ENCODE data around the gene ZFTA. TPM values are rescaled to one million over a fixed set of nuclear protein-coding genes. Genes with fewer than 3 reads are reported as not detected.

Gene ZFTA
- total RNA-seq, 2 experiments from 2014 or later = 4.5 to 5.6 TPM

DNA sequence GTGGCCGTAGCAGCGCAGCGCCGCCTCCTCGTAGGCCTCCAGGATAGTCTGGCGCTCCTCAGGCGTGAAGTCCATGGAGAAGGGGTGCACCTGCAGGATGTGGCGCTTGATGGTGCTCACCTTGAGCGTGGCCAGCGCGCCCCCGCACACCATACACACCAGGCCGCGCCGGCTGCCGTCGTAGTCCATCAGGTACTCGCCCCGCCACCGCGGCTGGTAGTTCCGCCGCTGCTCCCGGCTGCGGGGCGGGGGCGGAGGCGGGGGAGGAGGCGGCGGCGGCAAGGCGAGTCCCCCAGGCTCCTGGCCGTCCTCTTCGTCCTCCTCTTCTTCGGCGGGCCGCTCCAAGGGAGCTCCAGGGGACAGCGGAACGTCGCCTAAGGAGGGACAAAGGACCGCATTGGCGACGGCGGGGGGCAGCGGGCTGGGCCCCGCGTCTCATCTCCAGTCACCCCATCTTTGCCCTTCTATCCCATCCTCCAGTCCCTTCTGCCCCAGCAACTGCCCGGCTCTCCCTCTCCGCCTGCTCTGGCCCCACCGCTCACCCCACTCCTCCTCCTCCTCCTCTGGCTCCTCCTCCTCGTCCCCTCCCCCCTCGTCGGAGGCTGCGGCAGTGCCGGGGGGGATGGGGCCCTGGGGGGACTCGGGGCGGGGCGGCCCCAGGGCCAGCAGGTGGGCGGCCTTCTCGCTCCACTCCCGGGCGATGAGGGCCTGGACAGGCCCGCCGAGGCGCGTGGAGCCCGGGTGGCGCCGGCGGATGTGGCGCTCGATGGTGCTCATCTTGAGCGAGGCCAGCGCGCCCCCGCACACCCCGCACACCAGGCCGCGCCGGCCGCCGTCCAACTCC lies 4.9 kb downstream of the ZFTA start:
- Mint-ChIP-seq H3K9me3 (ENCODE audit: insufficient read depth) (no peaks in the 10 kb centered on the region), H3K27me3 (ENCODE audit: low read depth) (no peaks in the 10 kb centered on the region), H3K27ac (no peak overlapping the region), H3K4me1 (ENCODE audit: low read depth) (peaks cover 14% of the 10 kb centered on the region), H3K4me3 (no peak overlapping the region), H3K36me3 (ENCODE audit: low read depth) (peaks cover 4% of the 10 kb centered on the region)
- POLR2A ChIA-PET = no interaction called here
- DNase-seq (no peak), ATAC-seq (no peak)
- CTCF ChIA-PET = no interaction called here

DNA sequence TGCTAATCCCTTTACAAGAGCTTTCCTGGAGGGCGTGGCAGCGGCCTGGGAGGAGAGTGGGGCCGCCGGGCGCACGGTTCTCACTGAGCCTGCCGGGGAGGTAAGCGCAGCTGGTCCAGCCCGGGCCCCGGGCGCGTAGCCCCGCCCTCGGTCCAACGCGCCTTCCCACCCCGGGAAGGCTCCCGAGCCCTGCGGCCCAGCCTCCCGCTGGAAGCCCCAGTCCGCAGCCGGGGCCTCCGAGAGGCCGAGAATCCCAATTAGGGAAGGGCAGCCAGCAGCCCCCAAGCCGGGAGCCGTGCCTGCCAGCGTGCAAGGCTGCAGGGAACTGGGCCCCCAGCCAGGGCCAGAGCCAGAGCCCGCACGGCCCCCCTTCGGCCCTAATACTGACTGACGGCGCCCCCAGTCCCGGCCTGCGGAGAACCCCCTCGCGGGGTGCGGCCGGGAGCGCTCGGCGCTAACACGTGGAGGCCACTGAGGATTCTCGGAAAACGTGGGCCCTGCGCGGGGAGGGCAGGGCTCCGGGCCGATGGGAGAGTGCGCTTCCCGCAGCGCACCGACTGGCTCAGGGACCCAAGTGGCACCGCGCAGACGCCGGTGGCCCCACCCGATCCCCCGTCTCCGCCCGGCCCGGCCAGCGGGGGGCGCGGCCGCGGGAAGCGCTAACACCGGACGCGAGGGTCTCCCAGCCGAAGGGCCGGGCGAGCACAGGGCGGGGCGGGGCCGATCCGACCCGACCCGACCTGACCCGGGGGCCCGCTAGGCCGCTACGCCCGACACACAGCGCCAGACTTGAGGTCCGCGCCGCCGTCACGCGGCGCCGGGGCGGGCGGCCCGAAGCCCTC lies 5.7 kb downstream of the ZFTA start:
- Mint-ChIP-seq H3K27me3 (ENCODE audit: low read depth) (no peaks in the 10 kb centered on the region), H3K4me3 (no peak overlapping the region), H3K27ac (no peak overlapping the region), H3K36me3 (ENCODE audit: low read depth) (peaks cover 10% of the 10 kb centered on the region), H3K9me3 (ENCODE audit: insufficient read depth) (no peaks in the 10 kb centered on the region), H3K4me1 (ENCODE audit: low read depth) (peaks cover 14% of the 10 kb centered on the region)
- ChIA-PET CTCF (no interaction called here), POLR2A (no interaction called here)
- ATAC-seq = no peak
- DNase-seq = no peak

- Mint-ChIP-seq H3K36me3 (ENCODE audit: low read depth) (peaks cover 13% of the 10 kb centered on the region), H3K9me3 (ENCODE audit: insufficient read depth) (no peaks in the 10 kb centered on the region), H3K4me1 (ENCODE audit: low read depth) (peaks cover 6% of the 10 kb centered on the region), H3K27me3 (ENCODE audit: low read depth) (no peaks in the 10 kb centered on the region), H3K27ac (no peak overlapping the region), H3K4me3 (no peak overlapping the region)
- no peak for ATAC-seq
- POLR2A ChIA-PET = no interaction called here
- no peak for DNase-seq
- CTCF ChIA-PET = no interaction called here
Observed at GRCh38 chr11:63761931-63762653, 6.5 kb downstream of the ZFTA start.

DNA sequence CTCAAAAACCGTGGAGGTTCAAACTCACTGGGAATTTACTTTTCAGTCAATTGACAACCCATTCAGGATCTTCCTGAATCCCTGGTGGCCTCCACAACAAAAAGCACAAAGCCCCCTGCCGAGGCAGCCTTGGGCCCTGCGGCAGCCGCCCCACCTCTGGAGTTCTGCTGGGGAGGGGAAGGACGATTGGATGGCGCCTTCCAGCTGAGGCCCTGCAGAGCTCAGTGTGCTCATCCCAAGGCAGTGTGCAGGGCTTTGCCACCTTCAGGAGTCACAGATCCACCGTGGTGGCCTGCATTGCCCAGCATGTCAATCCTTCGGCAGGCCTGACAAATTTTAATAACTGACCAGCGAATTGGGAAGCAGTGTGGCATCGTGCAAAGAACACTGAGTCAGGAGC lies 7.4 kb downstream of the ZFTA start:
- Mint-ChIP-seq H3K27ac (no peak overlapping the region), H3K4me1 (ENCODE audit: low read depth) (no peaks in the 10 kb centered on the region), H3K4me3 (no peak overlapping the region), H3K36me3 (ENCODE audit: low read depth) (peaks cover 16% of the 10 kb centered on the region), H3K9me3 (ENCODE audit: insufficient read depth) (no peaks in the 10 kb centered on the region), H3K27me3 (ENCODE audit: low read depth) (no peaks in the 10 kb centered on the region)
- DNase-seq (no peak), ATAC-seq (no peak)
- ChIA-PET CTCF (interaction anchor here (1.2 kb wide), 1 partner anchor 23 kb away, joined by 3 read pairs; no protein-coding TSS in a partner anchor), POLR2A (no interaction called here)

DNA sequence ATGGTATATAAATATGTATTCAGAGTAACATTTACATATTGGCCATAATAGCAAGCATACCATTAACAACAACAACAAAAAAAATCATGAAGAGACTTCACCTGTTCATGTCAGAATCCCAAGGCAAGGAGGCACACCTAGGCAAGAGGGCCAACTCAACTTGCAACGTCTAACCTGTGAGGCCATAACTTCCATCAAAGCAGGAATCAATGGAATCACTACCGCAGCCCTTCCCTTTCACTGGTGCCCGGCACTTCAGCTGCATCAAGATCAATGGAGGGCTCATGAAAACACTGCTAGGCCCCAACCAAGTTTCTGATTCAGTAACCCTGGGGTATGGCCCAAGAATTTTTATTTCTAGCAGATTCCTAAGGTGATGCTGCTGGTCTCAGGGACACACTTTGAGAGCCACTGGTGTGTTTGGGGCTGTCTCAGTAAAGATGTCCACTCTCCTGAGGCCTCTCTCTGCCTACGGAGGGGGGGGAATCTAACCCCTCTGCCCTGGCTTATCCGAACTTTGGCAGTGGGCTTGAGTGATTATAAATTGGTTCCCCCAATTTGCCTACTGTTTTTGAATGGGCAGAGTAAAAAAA lies 8.0 kb downstream of the ZFTA start:
- no peak for ATAC-seq
- POLR2A ChIA-PET = no interaction called here

GRCh38 chr11:63756919-63757761 lies 11.4 kb downstream of the ZFTA start:
- ATAC-seq (no peak), DNase-seq (no peak)
- Mint-ChIP-seq H3K4me1 (ENCODE audit: low read depth) (no peaks in the 10 kb centered on the region), H3K9me3 (ENCODE audit: insufficient read depth) (no peaks in the 10 kb centered on the region), H3K27ac (no peak overlapping the region), H3K36me3 (ENCODE audit: low read depth) (peaks cover 31% of the 10 kb centered on the region), H3K4me3 (no peak overlapping the region), H3K27me3 (ENCODE audit: low read depth) (no peaks in the 10 kb centered on the region)
- ChIA-PET CTCF (interaction anchor here (1.1 to 1.2 kb wide), 2 partner anchors 9 to 10 kb away, joined by 4 read pairs; no protein-coding TSS in a partner anchor), POLR2A (interaction anchor here (0.7 kb wide), 1 partner anchor 142 kb away, joined by 4 read pairs; no protein-coding TSS in a partner anchor)

More for the DNA sequence above, 8.0 kb downstream of the ZFTA start:
- Mint-ChIP-seq H3K27me3 (ENCODE audit: low read depth) (no peaks in the 10 kb centered on the region), H3K4me3 (no peak overlapping the region), H3K4me1 (ENCODE audit: low read depth) (no peaks in the 10 kb centered on the region), H3K27ac (no peak overlapping the region), H3K9me3 (ENCODE audit: insufficient read depth) (no peaks in the 10 kb centered on the region), H3K36me3 (ENCODE audit: low read depth) (peaks cover 16% of the 10 kb centered on the region)
- DNase-seq = no peak
- CTCF ChIA-PET = interaction anchor here (1.2 kb wide), 1 partner anchor 22 kb away, joined by 3 read pairs; no protein-coding TSS in a partner anchor

- no peaks in the 10 kb centered on the region for H3K9me3 Mint-ChIP-seq (ENCODE audit: insufficient read depth)
- ATAC-seq = no peak
- POLR2A ChIA-PET = no interaction called here
Observed at GRCh38 chr11:63749624-63750023, 19.0 kb downstream of the ZFTA start.

DNA sequence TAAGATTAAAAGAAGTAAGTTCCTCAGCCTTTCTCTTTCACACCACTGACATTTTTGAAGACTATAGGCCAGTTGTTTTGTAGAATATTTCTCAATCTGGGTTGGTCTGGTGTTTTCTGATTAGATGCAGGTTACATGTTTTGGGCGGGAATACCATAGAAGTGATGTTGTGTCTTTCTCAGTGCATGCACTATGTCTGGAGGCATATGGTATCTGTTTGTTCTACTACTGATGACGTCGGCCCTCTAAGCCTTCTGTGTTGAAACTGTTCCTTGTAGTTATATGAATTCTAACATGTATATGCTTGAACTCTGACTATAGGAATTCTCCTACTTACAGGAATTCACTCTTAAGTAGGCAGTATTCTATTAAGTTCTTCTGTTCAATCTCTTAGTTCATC lies 21.6 kb downstream of the ZFTA start:
- no peaks in the 10 kb centered on the region for H3K9me3 Mint-ChIP-seq (ENCODE audit: insufficient read depth)
- H3K4me3 Mint-ChIP-seq = no peak overlapping the region
- H3K4me1 Mint-ChIP-seq (ENCODE audit: low read depth) = no peaks in the 10 kb centered on the region
- no peak overlapping the region for H3K27ac Mint-ChIP-seq
- ATAC-seq (no peak), DNase-seq (no peak)
- CTCF ChIA-PET = interaction anchor here (1.1 kb wide), 1 partner anchor 9 kb away, joined by 4 read pairs; no protein-coding TSS in a partner anchor
- H3K27me3 Mint-ChIP-seq (ENCODE audit: low read depth) = no peaks in the 10 kb centered on the region
- H3K36me3 Mint-ChIP-seq (ENCODE audit: low read depth) = peaks cover 13% of the 10 kb centered on the region
- POLR2A ChIA-PET = no interaction called here

More at GRCh38 chr11:63749624-63750023, 19.0 kb downstream of the ZFTA start:
- Mint-ChIP-seq H3K36me3 (ENCODE audit: low read depth) (peaks cover 28% of the 10 kb centered on the region), H3K4me3 (no peak overlapping the region), H3K27ac (no peak overlapping the region), H3K4me1 (ENCODE audit: low read depth) (no peaks in the 10 kb centered on the region), H3K27me3 (ENCODE audit: low read depth) (no peaks in the 10 kb centered on the region)
- DNase-seq = no peak
- CTCF ChIA-PET = interaction anchor here (1.6 kb wide), 1 partner anchor 11 kb away, joined by 6 read pairs; no protein-coding TSS in a partner anchor

GRCh38 chr11:63745304-63746170 lies 23.0 kb downstream of the ZFTA start:
- no peak overlapping the region for H3K4me3 Mint-ChIP-seq
- no peak for ATAC-seq
- no peaks in the 10 kb centered on the region for H3K9me3 Mint-ChIP-seq (ENCODE audit: insufficient read depth)
- ChIA-PET POLR2A (no interaction called here), CTCF (interaction anchor here (0.8 to 1.3 kb wide), 3 partner anchors 14 to 107 kb away, joined by 4 read pairs; partner anchors contain the start of gene RTN3)
- H3K4me1 Mint-ChIP-seq (ENCODE audit: low read depth) = no peaks in the 10 kb centered on the region
- H3K27ac Mint-ChIP-seq = no peak overlapping the region
- no peak for DNase-seq
- H3K36me3 Mint-ChIP-seq (ENCODE audit: low read depth) = peaks cover 5% of the 10 kb centered on the region
- no peaks in the 10 kb centered on the region for H3K27me3 Mint-ChIP-seq (ENCODE audit: low read depth)

DNA sequence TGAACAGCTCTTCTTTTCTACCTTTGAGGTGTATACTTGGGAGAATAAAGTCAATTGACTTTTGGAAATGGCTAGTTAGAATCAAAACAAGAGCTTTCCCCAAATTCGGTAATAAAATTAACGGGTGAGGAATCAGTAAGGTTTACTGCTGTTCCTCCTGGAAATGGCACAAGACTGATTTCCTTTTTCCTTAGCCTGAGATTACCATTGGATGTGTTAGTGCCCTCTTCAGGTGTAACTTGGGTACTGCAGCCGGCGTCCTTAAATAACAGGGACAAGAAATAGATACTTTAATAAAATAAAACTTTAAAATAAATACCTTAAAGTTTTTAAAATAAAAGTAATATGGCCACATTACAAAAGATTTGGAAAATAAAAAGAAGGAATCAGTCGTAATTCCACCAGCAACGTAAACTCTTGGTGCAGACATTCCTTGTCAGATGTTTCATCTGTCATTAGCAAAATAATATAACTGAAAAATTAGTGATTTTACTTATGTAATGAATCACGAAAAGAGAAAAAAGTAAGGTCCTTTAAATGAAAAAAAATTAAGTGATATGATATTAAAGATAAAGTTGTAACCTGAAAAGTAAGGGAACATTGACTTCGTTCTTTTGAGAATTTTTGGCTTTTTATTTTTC lies 29.7 kb downstream of the ZFTA start:
- Mint-ChIP-seq H3K27ac (no peak overlapping the region), H3K9me3 (ENCODE audit: insufficient read depth) (no peaks in the 10 kb centered on the region), H3K4me3 (no peak overlapping the region), H3K4me1 (ENCODE audit: low read depth) (peaks cover 2% of the 10 kb centered on the region), H3K36me3 (ENCODE audit: low read depth) (no peaks in the 10 kb centered on the region), H3K27me3 (ENCODE audit: low read depth) (no peaks in the 10 kb centered on the region)
- POLR2A ChIA-PET = no interaction called here
- CTCF ChIA-PET = interaction anchor here (0.6 to 4.1 kb wide), 47 partner anchors 8 to 833 kb away, joined by 3 to 46 read pairs (median 4); partner anchors contain the start of genes ATL3, PLAAT4 and RTN3
- peak; percentile 74 for DNase-seq
- ATAC-seq = no peak
